Breast epithelium (tissue), 3 donors: ENCODE data around the gene KRT4.

Experiments
- POLR2AphosphoS5 ChIP-seq, 3 donors: sonication (generic); formaldehyde crosslinking; IDR thresholded peaks; one replicate each; pipeline ENCODE4 v1.6.1; 2017; ENCODE audit warnings: antibody characterized with exemption in 3 of 3
- TF ChIP-seq, protein P1 (sequence below), 3 donors: fragments of 450-650 bp; IDR thresholded peaks; one replicate each; pipeline ENCODE4 v1.5.1; 2016 to 2017; ENCODE audit warnings: antibody characterized with exemption in 3 of 3, mild to moderate bottlenecking in 3 of 3, moderate library complexity in 3 of 3

DNA sequence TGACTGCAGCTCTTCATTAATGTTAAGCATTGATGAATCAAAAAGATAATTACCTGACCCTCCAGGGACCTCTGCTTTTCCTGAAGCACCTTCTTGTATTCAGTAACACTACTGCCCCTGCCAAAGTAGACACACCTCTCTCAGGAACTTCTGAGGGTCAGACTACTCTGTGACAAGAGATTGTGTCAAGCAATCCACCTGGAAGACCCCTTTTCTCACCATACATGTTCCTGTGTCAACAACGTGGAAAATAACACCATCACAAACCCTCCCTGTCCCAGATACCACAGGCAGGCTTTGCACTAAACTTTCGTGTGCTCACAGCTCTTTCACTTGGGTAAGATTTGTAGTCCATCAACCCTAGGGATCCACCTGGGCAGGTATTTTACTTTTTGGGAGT lies 49.9 kb downstream of the KRT4 start:
- TF ChIP-seq POLR2AphosphoS5 (IDR thresholded peaks at IDR 0.05): no peak
- TF ChIP-seq, protein P1, sequence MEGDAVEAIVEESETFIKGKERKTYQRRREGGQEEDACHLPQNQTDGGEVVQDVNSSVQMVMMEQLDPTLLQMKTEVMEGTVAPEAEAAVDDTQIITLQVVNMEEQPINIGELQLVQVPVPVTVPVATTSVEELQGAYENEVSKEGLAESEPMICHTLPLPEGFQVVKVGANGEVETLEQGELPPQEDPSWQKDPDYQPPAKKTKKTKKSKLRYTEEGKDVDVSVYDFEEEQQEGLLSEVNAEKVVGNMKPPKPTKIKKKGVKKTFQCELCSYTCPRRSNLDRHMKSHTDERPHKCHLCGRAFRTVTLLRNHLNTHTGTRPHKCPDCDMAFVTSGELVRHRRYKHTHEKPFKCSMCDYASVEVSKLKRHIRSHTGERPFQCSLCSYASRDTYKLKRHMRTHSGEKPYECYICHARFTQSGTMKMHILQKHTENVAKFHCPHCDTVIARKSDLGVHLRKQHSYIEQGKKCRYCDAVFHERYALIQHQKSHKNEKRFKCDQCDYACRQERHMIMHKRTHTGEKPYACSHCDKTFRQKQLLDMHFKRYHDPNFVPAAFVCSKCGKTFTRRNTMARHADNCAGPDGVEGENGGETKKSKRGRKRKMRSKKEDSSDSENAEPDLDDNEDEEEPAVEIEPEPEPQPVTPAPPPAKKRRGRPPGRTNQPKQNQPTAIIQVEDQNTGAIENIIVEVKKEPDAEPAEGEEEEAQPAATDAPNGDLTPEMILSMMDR (IDR thresholded peaks at IDR 0.05): no peak
